ENCODE measurements around the gene PADI1. TPM values are rescaled to one million over a fixed set of nuclear protein-coding genes. Genes with fewer than 3 reads are reported as not detected.

The PADI1 gene
- total and polyA plus RNA-seq, 12 donors: 0.06 to 0.10 (median 0.08) TPM; not detected in 9

GRCh38 chr1:17263936-17264335 is 59.0 kb downstream of the PADI1 start:
- TF ChIP-seq CTCF (IDR thresholded peaks at IDR 0.05) (no peak), POLR2A (IDR thresholded peaks at IDR 0.05) (no peak)
- no peak overlapping the region for H3K27ac ChIP-seq
- H3K27me3 ChIP-seq: peaks cover 7% of the 10 kb centered on the region
- H3K4me1 ChIP-seq (replicated peaks in 1 of 2): no peaks in the 10 kb centered on the region
- no peaks in the 10 kb centered on the region for H3K9me3 ChIP-seq (replicated peaks in 1 of 3)
- no peaks in the 10 kb centered on the region for H3K36me3 ChIP-seq (replicated peaks in 1 of 2)
- intact Hi-C loops (cut with DNase I): no loop called here
- DNase-seq: no peak
- H3K4me3 ChIP-seq: no peak overlapping the region

GRCh38 chr1:17264470-17264869 is 59.5 kb downstream of the PADI1 start:
- DNase-seq: no peak
- Histone ChIP-seq H3K36me3 (replicated peaks in 1 of 2) (no peaks in the 10 kb centered on the region), H3K27ac (no peak overlapping the region), H3K4me1 (replicated peaks in 1 of 2) (no peaks in the 10 kb centered on the region), H3K27me3 (peaks cover 4% of the 10 kb centered on the region), H3K4me3 (no peak overlapping the region), H3K9me3 (replicated peaks in 1 of 3) (no peaks in the 10 kb centered on the region)
- TF ChIP-seq CTCF (IDR thresholded peaks at IDR 0.05) (no peak), POLR2A (IDR thresholded peaks at IDR 0.05) (no peak)
- intact Hi-C loops (cut with DNase I): no loop called here
- WGBS, 4 donors: 78 to 89% (median 88%) methylated on average over 5 of the region's 5 CpGs

- Histone ChIP-seq H3K4me3 (no peak overlapping the region), H3K36me3 (replicated peaks in 1 of 2) (no peaks in the 10 kb centered on the region), H3K9me3 (replicated peaks in 1 of 3) (no peaks in the 10 kb centered on the region), H3K27ac (no peak overlapping the region), H3K27me3 (no peaks in the 10 kb centered on the region), H3K4me1 (replicated peaks in 1 of 2) (no peaks in the 10 kb centered on the region)
- TF ChIP-seq POLR2A (IDR thresholded peaks at IDR 0.05) (no peak), CTCF (IDR thresholded peaks at IDR 0.05) (no peak)
- intact Hi-C loops (cut with DNase I): no loop called here
- DNase-seq: no peak
- 72 to 83% (median 74%) methylated on average over 2 of the region's 2 CpGs for WGBS, 4 donors
These were observed 60.2 kb downstream of the PADI1 start for GRCh38 chr1:17265162-17265561.

GRCh38 chr1:17265950-17266349 is 61.0 kb downstream of the PADI1 start:
- Histone ChIP-seq H3K27me3 (no peaks in the 10 kb centered on the region), H3K4me3 (no peak overlapping the region), H3K4me1 (replicated peaks in 1 of 2) (no peaks in the 10 kb centered on the region), H3K36me3 (replicated peaks in 1 of 2) (no peaks in the 10 kb centered on the region), H3K27ac (no peak overlapping the region), H3K9me3 (replicated peaks in 1 of 3) (no peaks in the 10 kb centered on the region)
- no peak for DNase-seq
- WGBS, 4 donors: 81 to 96% (median 86%) methylated on average over 4 of the region's 4 CpGs
- intact Hi-C loops (cut with DNase I): no loop called here
- TF ChIP-seq POLR2A (IDR thresholded peaks at IDR 0.05) (no peak), CTCF (IDR thresholded peaks at IDR 0.05) (no peak)

Data from adrenal gland (tissue), 12 donors.